GM21526 (cell line): Measurements from ENCODE around the gene HSPA12B.

Source experiments
- ATAC-seq: cut with Tn5 transposase; IDR thresholded peaks from one replicate; pipeline ENCODE4 v1.9.1; 2021; ENCODE audit warnings: moderate library complexity; ENCODE audit not compliant: unreplicated experiment, low FRiP score

The HSPA12B gene, protein sequence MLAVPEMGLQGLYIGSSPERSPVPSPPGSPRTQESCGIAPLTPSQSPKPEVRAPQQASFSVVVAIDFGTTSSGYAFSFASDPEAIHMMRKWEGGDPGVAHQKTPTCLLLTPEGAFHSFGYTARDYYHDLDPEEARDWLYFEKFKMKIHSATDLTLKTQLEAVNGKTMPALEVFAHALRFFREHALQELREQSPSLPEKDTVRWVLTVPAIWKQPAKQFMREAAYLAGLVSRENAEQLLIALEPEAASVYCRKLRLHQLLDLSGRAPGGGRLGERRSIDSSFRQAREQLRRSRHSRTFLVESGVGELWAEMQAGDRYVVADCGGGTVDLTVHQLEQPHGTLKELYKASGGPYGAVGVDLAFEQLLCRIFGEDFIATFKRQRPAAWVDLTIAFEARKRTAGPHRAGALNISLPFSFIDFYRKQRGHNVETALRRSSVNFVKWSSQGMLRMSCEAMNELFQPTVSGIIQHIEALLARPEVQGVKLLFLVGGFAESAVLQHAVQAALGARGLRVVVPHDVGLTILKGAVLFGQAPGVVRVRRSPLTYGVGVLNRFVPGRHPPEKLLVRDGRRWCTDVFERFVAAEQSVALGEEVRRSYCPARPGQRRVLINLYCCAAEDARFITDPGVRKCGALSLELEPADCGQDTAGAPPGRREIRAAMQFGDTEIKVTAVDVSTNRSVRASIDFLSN

GRCh38 chr20:3732327-3733118 is at the start of gene HSPA12B:
HSPA12B (plus strand) TSS chr20:3732685; CDS start chr20:3738675, 5,990 bp downstream.
- ATAC-seq, result no peak

DNA sequence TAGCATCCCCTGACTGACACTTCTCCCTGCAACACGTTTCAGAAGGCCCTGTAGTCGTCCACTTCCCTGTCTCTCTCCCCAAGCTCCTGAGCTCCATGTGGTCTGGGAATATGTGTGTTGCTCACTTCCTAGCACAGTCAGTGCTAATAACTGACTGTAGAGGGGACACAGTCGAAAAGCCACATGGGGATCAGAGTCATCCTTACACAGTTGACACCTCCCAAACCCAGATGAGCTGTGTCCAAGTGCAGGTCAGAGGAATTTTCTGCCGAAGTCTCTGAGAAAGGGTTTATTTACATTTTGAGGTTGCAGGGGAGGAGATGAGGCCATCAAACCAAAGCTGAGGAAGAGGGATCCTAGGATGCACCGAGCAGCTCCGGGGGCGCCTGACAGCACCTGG is 47.1 kb upstream of the HSPA12B start:
- no peak for ATAC-seq

- no peak for ATAC-seq
These were observed 46.1 kb upstream of the HSPA12B start for GRCh38 chr20:3686421-3686820.

DNA sequence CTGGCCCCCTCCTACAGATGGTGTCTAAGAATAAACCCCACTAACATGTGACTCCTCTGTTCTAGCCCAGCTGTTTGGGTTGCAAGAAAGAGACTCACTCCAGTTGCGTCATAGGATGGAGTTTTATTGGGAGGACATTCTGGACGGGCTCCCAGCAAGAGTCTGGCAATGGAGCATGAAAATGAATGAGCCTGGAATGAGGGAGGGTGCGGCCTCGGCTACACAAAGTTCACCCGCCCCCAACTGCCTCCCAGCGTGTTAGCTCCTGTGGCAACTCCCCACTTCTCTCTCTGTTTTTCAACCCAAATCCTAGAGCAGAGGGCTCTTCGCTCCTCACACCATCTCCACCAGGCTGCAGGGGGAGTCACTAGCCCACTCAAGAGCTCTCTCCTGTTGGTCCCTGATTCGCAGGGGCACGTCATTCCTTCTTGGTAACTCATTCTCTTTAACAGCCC is 45.6 kb upstream of the HSPA12B start:
- no peak for ATAC-seq

GRCh38 chr20:3687655-3688054 is 44.8 kb upstream of the HSPA12B start:
- ATAC-seq, result no peak

DNA sequence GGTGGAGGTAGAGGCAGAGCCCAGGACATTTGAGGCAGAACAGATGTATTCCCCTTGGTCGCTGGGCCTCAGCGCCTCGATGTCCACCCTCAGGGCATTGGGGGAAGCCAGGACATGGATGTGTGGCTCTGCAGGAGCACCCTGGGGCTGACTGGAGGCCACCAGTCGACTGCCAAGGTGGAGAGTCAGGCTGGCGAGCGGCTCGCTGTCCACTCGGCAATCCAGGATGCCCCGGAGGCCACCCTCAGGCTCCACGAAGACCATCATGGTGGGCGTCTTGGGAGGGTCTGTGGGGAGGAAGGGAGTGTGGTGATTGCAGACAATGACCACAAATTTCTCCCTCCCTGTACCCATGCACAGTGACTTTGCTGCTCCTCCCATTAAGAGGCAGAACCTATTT is 42.5 kb upstream of the HSPA12B start:
- no peak for ATAC-seq

DNA sequence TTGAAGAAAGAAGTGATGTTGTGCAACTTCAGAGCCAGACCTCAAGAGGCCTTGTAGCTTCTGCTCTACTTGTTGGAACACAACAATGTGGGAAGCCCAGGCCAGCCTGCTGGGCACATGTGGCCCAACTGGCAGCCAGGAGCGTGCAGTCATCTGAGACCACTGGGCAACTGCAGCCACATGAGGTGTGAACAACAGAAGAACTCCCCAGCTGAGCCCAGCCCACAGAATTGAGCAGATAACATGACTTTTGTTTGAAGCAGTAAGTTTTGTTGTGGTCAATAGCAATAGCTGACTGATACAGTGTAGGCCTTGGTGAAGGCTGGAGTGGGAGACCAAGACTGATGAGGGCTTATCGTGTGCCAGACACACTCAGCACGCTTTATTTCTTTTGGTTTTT is 42.1 kb upstream of the HSPA12B start:
- ATAC-seq, result no peak

DNA sequence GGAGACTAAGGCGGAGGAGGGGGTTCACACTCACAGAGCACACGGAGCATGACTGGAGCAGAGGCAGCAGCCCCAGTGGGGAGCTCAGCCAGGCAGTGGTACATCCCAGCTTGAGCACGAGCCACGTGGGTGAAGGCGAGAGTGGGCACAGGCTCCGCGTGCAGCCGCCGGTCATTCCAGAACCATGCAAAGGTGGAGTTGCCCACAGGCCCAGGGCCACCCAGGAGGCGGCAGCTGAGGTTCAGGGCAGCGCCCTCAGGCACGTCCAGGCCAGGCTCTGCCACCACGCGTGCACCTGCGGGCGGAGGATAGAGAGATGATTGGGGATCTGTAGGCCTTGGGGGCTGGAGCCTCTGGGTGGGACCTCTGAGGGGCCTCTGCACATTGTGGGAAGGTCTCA is 41.2 kb upstream of the HSPA12B start:
- no peak for ATAC-seq

DNA sequence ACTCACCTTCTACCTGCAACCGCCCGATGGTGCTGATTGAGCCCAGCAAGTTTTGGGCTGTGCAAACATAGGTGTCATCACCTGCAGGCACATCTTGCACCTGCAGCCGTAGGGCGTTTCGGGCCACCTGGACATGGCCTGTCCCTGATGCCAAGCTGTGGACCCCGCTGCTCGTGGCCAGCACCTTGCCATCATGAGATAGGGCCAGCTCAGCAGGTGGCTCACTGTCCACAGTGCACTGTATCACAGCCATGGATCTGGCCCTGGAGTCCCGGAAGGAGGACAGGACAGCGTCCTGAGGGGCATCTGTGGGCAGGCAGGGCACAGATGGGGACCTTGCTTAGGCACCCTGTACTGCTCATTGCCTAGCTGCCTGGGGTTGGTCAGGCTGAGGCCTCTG is 40.6 kb upstream of the HSPA12B start:
- ATAC-seq, result no peak

DNA sequence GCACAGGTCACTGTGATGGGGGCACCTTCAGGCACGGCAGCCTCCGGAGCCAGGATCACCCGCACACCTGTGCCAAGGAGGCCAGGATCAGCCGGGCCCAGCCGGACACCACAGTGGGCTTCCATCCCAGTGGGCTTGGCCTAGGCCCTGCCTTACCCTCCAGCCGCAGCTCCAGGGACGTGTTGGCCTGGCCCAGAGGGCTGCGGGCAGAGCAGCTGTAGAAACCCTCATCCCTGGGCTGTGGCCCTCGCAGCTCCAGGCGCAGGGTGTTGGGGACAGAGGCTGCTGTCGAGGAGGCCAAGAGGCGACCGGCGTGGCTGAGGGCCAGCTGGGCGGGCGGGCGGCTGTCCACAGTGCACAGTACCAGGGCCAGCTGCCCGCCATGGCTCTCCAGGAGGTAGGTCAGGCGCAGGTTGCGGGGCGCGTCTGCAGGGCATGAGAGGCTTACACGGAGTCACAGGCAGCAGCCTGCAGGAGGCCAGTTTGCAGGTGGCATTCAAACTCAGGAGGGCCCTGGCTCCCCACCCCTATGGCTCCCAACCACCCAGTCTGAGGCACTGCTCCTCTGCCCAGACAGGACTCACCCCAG is 39.7 kb upstream of the HSPA12B start:
- ATAC-seq, result no peak

DNA sequence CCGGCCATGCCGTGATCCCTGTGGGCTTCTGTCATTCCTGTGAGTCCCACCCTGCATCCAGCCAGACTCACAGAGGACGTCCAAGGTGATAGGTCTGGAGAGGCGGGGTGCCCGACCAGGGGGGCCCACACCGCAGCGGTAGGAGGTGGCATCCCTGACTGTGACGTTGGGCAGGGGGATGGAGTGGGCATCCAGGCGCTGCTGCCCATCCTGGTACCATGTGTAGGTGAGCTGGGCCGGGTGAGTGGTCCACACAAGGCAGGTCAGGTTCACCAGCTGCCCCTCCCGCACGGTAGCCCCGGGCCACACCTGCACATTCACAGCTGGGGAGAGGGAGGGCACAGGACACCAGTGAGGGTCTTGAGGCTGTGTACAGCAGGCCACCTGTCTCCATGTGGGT is 39.1 kb upstream of the HSPA12B start:
- ATAC-seq, result no peak

DNA sequence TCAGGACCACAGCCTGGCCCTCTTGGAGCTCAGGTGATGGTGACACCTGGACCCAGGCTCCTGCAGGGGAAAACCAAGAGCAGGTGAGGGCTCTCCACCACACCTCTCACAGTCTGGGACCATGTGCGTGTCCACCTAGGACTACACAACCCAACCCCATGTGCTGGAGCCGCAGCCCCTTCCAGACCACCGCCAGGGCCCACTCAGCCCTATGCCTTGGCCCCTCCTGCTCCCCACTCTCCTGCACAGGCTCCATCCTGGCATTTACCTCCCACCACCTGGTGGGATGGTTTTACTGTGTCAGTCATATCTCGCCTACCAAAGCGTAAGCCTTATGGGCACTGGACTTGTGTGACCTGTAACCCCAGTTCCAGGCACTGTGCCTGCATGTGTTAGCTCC is 37.6 kb upstream of the HSPA12B start:
- no peak for ATAC-seq

DNA sequence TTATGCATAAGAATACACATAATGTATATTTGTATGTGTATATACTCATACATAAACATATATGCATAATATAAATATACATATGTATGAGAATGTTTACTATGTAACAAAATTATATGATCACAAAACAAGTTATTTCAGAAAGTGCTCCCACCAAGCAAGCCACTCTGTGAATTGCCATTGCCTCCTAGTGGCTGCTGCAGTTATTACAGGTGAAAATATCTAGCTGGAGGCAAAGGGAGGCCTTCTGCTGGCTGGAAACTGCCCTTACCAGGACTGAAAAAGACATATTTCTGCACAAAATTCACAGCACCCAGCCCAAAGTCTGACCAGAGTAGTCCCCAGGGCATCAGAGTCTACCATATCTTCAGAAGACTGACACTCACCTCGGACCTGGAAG is 36.3 kb upstream of the HSPA12B start:
- ATAC-seq, result no peak

DNA sequence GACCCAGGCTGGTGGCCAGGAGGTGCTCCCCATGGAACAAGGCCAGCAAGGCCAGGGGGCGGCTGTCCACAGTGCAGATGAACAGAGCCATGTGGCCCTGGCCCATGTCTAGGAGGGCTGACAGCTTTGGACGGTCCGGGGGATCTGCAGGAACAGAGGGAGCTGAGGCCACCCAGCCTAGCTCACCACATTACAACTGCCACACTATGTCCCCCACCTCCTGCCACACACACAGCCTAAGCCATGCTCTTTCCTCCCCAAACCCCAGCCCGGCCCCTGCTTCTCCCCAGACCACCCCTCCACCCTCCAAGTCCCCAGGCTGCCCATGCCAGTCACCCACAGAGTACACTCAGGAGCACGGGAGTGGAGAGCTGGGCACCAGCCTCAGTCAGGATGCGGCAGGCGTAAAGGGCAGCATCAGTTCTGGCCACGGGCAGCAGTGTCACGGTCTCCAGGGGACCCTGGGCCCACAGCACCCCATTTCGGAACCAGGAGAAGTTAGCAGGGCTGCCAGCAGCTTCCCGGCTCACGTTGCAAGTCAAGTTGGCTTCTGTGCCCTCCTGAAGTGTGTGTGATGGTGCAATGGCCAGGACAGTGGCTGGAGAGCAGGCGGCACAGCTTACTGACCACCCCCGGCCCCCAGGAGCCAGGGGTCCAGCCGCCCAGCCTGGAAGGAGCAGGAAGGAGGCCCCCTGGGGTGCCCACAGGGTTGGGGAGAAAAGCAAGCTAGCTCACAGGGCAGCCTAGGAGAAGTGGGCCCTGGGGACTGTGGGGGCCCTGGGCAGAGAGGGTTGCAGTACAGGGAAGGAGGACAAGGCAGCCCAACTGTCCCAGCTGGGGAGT is 35.5 kb upstream of the HSPA12B start:
- no peak for ATAC-seq

DNA sequence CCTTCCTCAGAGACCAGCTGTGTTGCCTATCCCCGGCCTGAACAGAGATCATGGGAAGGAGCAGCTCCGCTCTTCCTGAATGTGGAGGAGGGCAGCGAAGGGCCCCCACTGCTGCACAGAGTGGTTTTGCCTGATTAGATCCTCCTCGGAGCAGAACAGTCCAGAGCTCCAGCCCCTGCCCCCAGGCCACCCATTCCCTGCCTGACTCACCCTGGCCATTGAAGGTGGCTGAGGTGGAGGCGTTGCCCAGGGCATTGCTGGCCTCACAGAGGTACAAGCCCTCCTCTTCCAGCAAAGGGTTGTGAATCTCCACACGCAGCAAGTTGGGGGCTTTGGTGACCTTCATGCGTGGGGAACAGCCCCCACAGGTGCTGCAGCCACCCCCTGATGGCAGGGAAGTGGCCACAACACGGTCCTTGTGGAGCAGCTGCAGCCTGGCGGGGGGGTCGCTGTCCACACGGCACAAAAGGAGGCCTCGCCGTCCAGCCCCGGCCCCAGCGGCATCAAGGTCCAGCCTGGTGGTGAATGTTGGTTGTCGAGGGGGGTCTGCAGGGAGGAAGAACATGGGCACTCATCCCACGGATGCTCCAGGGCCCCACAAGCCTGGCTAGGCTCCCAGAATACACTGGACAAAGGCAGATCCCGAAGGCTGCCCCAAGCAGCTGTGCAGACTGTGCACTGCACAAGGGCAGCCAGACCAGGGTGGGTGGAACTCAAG is 34.7 kb upstream of the HSPA12B start:
- no peak for ATAC-seq

- no peak for ATAC-seq
These were observed 33.9 kb upstream of the HSPA12B start for GRCh38 chr20:3698591-3699001.

GRCh38 chr20:3699037-3699436 is 33.4 kb upstream of the HSPA12B start:
- ATAC-seq, result no peak

- ATAC-seq, result no peak
These were observed 31.2 kb upstream of the HSPA12B start for GRCh38 chr20:3701061-3701998.
